HCT116 (cell line): Measurements from ENCODE around the gene PIP5KL1.

ENCODE experiments used
- CTCF ChIP-seq, 3 experiments: fragments of 200-600 bp in 1 of 3; sonication (generic) in 1 of 3; IDR thresholded peaks in 2 of 3; conservative IDR thresholded peaks in 1 of 3; 2 replicates each; pipeline ENCODE4 v1.5.1; 2012 to 2017; ENCODE audit warnings: low read depth in 2 of 3, low read length in 2 of 3, antibody characterized with exemption in 1 of 3, borderline replicate concordance in 1 of 3, control low read depth in 1 of 3, mild to moderate bottlenecking in 1 of 3, mixed read lengths in 1 of 3, mixed run types in 1 of 3, moderate library complexity in 1 of 3; ENCODE audit not compliant: insufficient read depth in 1 of 3
- EZH2 ChIP-seq: fragments of 200-600 bp; sonication (generic); IDR thresholded peaks from 2 replicates; pipeline ENCODE4 v1.6.1; 2017; ENCODE audit warnings: antibody characterized with exemption, mixed run types
- POLR2A ChIP-seq: IDR thresholded peaks from 2 replicates; pipeline ENCODE4 v1.7.0; 2011; ENCODE audit warnings: borderline replicate concordance; ENCODE audit not compliant: insufficient read depth, insufficient read length; ENCODE audit errors: extremely low read depth

DNA sequence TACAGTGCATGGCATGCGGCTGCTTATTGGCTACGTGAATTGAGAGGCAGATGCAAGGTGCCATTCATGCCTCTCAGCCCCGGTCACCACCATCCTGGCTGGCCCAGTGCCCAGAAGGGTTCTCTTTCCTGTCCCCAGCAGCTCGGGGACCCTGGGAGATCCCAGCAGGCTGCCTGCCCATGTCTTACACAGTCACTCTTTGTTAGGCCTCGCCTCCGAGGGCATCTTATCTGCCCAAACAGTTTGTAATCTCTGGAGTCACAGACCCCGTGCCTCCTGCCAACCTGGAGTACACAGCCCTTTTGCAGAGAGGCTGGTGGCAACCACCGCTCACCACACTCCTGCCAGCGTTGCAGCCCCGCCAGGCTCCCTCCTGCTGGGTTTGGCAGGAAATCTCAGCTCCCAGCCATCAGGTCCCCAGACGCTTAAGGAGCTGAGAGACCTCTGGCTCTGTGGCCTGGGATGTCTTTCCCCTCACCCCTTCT, 46.1 kb downstream of the PIP5KL1 start:
- TF ChIP-seq CTCF (IDR thresholded peaks at IDR 0.05 in 2 of 3, conservative IDR thresholded peaks at IDR 0.05 in 1 of 3; ENCODE audit: borderline replicate concordance in 1 of 3, insufficient read depth in 1 of 3, low read depth in 2 of 3, low read length in 2 of 3), result no peak
- no peak for TF ChIP-seq EZH2
- TF ChIP-seq POLR2A, result no peak
